Stomach (tissue), 9 donors: ENCODE data around the gene CITED1. TPM values are rescaled to one million over a fixed set of nuclear protein-coding genes. Genes with fewer than 3 reads are reported as not detected.

Experiments used
- DNase-seq, 2 donors: peaks; one replicate each; pipeline versions ENCODE4 v3.0.0 to v3.0.0-alpha.2; 2013 to 2019
- H3K27ac ChIP-seq, 5 donors: fragments of 200-600 bp in 4 of 5; sonication (generic) in 4 of 5; one replicate each; pipeline ENCODE4 v1.5.1; 2013 to 2019; ENCODE audit warnings: mild to moderate bottlenecking in 1 of 5, moderate library complexity in 1 of 5
- H3K27me3 ChIP-seq, 3 donors: fragments of 200-600 bp; sonication (generic); one replicate each; pipeline ENCODE4 v1.5.1; 2017 to 2019; ENCODE audit warnings: mixed run types in 1 of 3
- H3K36me3 ChIP-seq, 4 donors: fragments of 200-600 bp; sonication (generic); 1 replicate in 3 of 4; 2 replicates in 1 of 4; pipeline ENCODE4 v1.5.1; 2016 to 2019
- H3K4me1 ChIP-seq, 4 donors: fragments of 200-600 bp; sonication (generic); one replicate each; pipeline ENCODE4 v1.5.1; 2016 to 2019
- H3K4me3 ChIP-seq, 4 donors: fragments of 200-600 bp; sonication (generic) in 3 of 4; one replicate each; pipeline ENCODE4 v1.5.1; 2016 to 2019; ENCODE audit warnings: mild to moderate bottlenecking in 1 of 4
- H3K9me3 ChIP-seq, 4 donors: fragments of 200-600 bp; sonication (generic); one replicate each; pipeline ENCODE4 v1.5.1; 2016 to 2019
- CTCF ChIP-seq, 7 experiments: fragments of 450-650 bp in 4 of 7; fragments of 200-600 bp in 3 of 7; sonication (generic) in 3 of 7; IDR thresholded peaks; one replicate each; pipeline ENCODE4 v1.5.1; 2016 to 2019; ENCODE audit warnings: antibody characterized with exemption in 7 of 7, control low read depth in 2 of 7, mild to moderate bottlenecking in 1 of 7
- EP300 ChIP-seq: sonication (generic); formaldehyde crosslinking; IDR thresholded peaks from one replicate; pipeline ENCODE4 v1.6.1; 2017; ENCODE audit warnings: antibody characterized with exemption
- POLR2A ChIP-seq, 4 donors: fragments of 450-650 bp; IDR thresholded peaks; one replicate each; pipeline ENCODE4 v1.6.1; 2016; ENCODE audit warnings: antibody characterized with exemption in 4 of 4, control low read depth in 2 of 4, mild to moderate bottlenecking in 1 of 4, moderate library complexity in 1 of 4
- POLR2AphosphoS5 ChIP-seq, 3 donors: sonication (generic); formaldehyde crosslinking; IDR thresholded peaks; one replicate each; pipeline ENCODE4 v1.6.1; 2016; ENCODE audit warnings: antibody characterized with exemption in 3 of 3
- WGBS, 5 donors: extraction: QIAGEN DNeasy Blood & Tissue Kit in 3 of 5; methylation state at CpG; one replicate each; pipeline versions ENCODE4 v1.1.5 to v1.1.7; 2013 to 2018; 5-methylcytosine and 5-hydroxymethylcytosine counted together
- intact Hi-C: fragments of 100-400 bp; cut with DNase I; formaldehyde crosslinking; loops from one replicate; pipeline ENCODE4 v1.15.1; 2023; ENCODE audit warnings: low total_unique reads
- polyA plus RNA-seq, 3 donors: library from polyadenylated mRNA; stranded (reverse); fragments of 200-250 nt; gene quantifications; one replicate each; pipeline ENCODE4 v1.2.3, GENCODE V29; 2013
- total RNA-seq, 5 donors: library from RNA; depleted of rRNA; stranded (reverse); fragments of >200 nt; gene quantifications; one replicate each; pipeline versions ENCODE4 v1.1.0 to v1.2.3, GENCODE V29; 2014 to 2016
- donor health status: healthy with polysubstance abuse.
- donor health status: Bipolar disorder and iron deficiency.
- donor health status: healthy.

Gene CITED1
- total and polyA plus RNA-seq, 8 donors = 0.60 to 1.7 TPM; not detected in 6

GRCh38 chrX:72316408-72317110, 10.8 kb upstream of the CITED1 start:
- Histone ChIP-seq H3K4me3 (no peak overlapping the region), H3K27me3 (peaks cover 0 to 14% (median 0%) of the 10 kb centered on the region in 3 donors), H3K9me3 (no peaks in the 10 kb centered on the region), H3K4me1 (no peaks in the 10 kb centered on the region), H3K36me3 (no peaks in the 10 kb centered on the region), H3K27ac (no peak overlapping the region)
- peak in 1 of 2 donors; percentile 26 for DNase-seq
- TF ChIP-seq POLR2AphosphoS5 (IDR thresholded peaks at IDR 0.05) (no peak), CTCF (IDR thresholded peaks at IDR 0.05) (no peak), EP300 (no peak), POLR2A (IDR thresholded peaks at IDR 0.05) (no peak)
- whole genome bisulfite sequencing, 5 donors = 31 to 57% (median 39%) methylated on average over 11 to 12 of the region's 12 CpGs
- intact Hi-C loops = no loop called here

- 82 to 100% (median 88%) methylated on average over 1 to 3 of the region's 3 CpGs for WGBS, 5 donors
Measured at GRCh38 chrX:72314881-72315280, 9.2 kb upstream of the CITED1 start.

GRCh38 chrX:72313707-72314641, 8.3 kb upstream of the CITED1 start:
- Histone ChIP-seq H3K36me3 (no peaks in the 10 kb centered on the region), H3K4me1 (peaks cover 0 to 7% (median 5%) of the 10 kb centered on the region in 4 donors), H3K27ac (peak overlapping the region in 1 of 5 donors; percentile 7), H3K27me3 (peaks cover 0 to 26% (median 10%) of the 10 kb centered on the region in 3 donors), H3K4me3 (no peak overlapping the region), H3K9me3 (no peaks in the 10 kb centered on the region)
- DNase-seq = peak in 1 of 2 donors; percentile 52
- WGBS, 5 donors = 62 to 78% (median 72%) methylated on average over 6 to 8 of the region's 8 CpGs
- intact Hi-C loops = no loop called here
- no peak for TF ChIP-seq POLR2AphosphoS5 (IDR thresholded peaks at IDR 0.05)
- TF ChIP-seq EP300 = no peak

More at GRCh38 chrX:72314881-72315280, 9.2 kb upstream of the CITED1 start:
- DNase-seq = no peak
- Histone ChIP-seq H3K9me3 (no peaks in the 10 kb centered on the region), H3K36me3 (no peaks in the 10 kb centered on the region), H3K4me1 (no peaks in the 10 kb centered on the region), H3K27me3 (peaks cover 0 to 17% (median 1%) of the 10 kb centered on the region in 3 donors), H3K27ac (no peak overlapping the region), H3K4me3 (no peak overlapping the region)
- TF ChIP-seq POLR2AphosphoS5 (IDR thresholded peaks at IDR 0.05) (no peak), POLR2A (IDR thresholded peaks at IDR 0.05) (no peak), EP300 (no peak), CTCF (IDR thresholded peaks at IDR 0.05) (no peak)
- intact Hi-C loops = no loop called here

- no peak for TF ChIP-seq POLR2AphosphoS5 (IDR thresholded peaks at IDR 0.05)
- no peak for TF ChIP-seq POLR2A (IDR thresholded peaks at IDR 0.05)
- TF ChIP-seq EP300 = no peak
- TF ChIP-seq CTCF (IDR thresholded peaks at IDR 0.05) = no peak
- Histone ChIP-seq H3K27ac (no peak overlapping the region), H3K9me3 (no peaks in the 10 kb centered on the region), H3K27me3 (peaks cover 0 to 42% (median 25%) of the 10 kb centered on the region in 3 donors), H3K36me3 (no peaks in the 10 kb centered on the region), H3K4me3 (no peak overlapping the region), H3K4me1 (peaks cover 6 to 23% (median 20%) of the 10 kb centered on the region in 4 donors)
- DNase-seq = peak in 1 of 2 donors; percentile 16
- 41 to 59% (median 45%) methylated on average over 12 to 14 of the region's 14 CpGs for WGBS, 5 donors
- intact Hi-C loops = no loop called here
Measured at GRCh38 chrX:72312311-72312940, 6.7 kb upstream of the CITED1 start.
